ENCODE results near the gene MAP2K3.

Gene MAP2K3

GRCh38 chr17:21297026-21297520 is 12.6 kb downstream of the MAP2K3 start:
- TF ChIP-seq CTCF (IDR thresholded peaks at IDR 0.05; ENCODE audit: low read length, missing control alignments), result no peak
- no peak for DNase-seq (ENCODE audit: low read depth)
- no peak overlapping the region for H3K4me3 ChIP-seq (replicated peaks; ENCODE audit: low read depth, low read length)

GRCh38 chr17:21297597-21297996 is 13.1 kb downstream of the MAP2K3 start:
- no peak for TF ChIP-seq CTCF (IDR thresholded peaks at IDR 0.05; ENCODE audit: low read length, missing control alignments)
- DNase-seq (ENCODE audit: low read depth), result no peak
- H3K4me3 ChIP-seq (replicated peaks; ENCODE audit: low read depth, low read length), result no peak overlapping the region

- no peak overlapping the region for H3K4me3 ChIP-seq (replicated peaks; ENCODE audit: low read depth, low read length)
- no peak for TF ChIP-seq CTCF (IDR thresholded peaks at IDR 0.05; ENCODE audit: low read length, missing control alignments)
- DNase-seq (ENCODE audit: low read depth), result no peak
Measured at GRCh38 chr17:21298056-21298982, 13.8 kb downstream of the MAP2K3 start.

- no peak for TF ChIP-seq CTCF (IDR thresholded peaks at IDR 0.05; ENCODE audit: low read length, missing control alignments)
- H3K4me3 ChIP-seq (replicated peaks; ENCODE audit: low read depth, low read length), result no peak overlapping the region
Measured at GRCh38 chr17:21298983-21299519, 14.5 kb downstream of the MAP2K3 start.

GRCh38 chr17:21299981-21300600 is 15.6 kb downstream of the MAP2K3 start:
- H3K4me3 ChIP-seq (replicated peaks; ENCODE audit: low read depth, low read length), result no peak overlapping the region
- no peak for TF ChIP-seq CTCF (IDR thresholded peaks at IDR 0.05; ENCODE audit: low read length, missing control alignments)
- DNase-seq (ENCODE audit: low read depth), result no peak

More at GRCh38 chr17:21298983-21299519, 14.5 kb downstream of the MAP2K3 start:
- DNase-seq (ENCODE audit: low read depth), result no peak

- DNase-seq (ENCODE audit: low read depth), result no peak
- no peak for TF ChIP-seq CTCF (IDR thresholded peaks at IDR 0.05; ENCODE audit: low read length, missing control alignments)
- no peak overlapping the region for H3K4me3 ChIP-seq (replicated peaks; ENCODE audit: low read depth, low read length)
Measured at GRCh38 chr17:21300601-21301571, 16.4 kb downstream of the MAP2K3 start.
